GM19455 (cell line): ENCODE results near the gene KRTAP12-4.
"Not testable (repeated sequence)": the region's sequence is repeated elsewhere in the genome, so short reads cannot be mapped to it uniquely, and the experiment has no call there.

Experiments
- ATAC-seq: cut with Tn5 transposase; IDR thresholded peaks from one replicate; pipeline ENCODE4 v1.9.1; 2021; ENCODE audit not compliant: unreplicated experiment

KRTAP12-4 gene

DNA sequence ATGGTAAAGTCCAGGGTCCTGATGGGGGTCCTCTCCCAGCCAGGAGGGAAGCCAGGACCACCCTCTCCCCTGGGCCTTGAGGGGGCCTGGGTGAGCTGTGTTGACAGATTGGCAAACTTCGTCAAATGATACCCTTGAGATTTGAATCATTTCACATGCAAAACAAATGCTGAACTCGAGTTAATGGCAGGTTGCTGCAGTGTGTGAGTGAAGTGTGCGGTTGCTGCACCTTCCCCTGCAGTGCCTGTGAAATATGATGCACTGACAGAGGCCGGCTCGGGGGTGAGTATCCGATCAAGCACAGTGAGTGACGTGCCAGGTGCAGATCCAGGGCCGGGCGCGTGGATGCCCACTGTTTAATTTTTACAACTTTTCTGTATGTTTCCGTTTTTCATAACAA is 33.2 kb upstream of the KRTAP12-4 start:
- no peak for ATAC-seq

DNA sequence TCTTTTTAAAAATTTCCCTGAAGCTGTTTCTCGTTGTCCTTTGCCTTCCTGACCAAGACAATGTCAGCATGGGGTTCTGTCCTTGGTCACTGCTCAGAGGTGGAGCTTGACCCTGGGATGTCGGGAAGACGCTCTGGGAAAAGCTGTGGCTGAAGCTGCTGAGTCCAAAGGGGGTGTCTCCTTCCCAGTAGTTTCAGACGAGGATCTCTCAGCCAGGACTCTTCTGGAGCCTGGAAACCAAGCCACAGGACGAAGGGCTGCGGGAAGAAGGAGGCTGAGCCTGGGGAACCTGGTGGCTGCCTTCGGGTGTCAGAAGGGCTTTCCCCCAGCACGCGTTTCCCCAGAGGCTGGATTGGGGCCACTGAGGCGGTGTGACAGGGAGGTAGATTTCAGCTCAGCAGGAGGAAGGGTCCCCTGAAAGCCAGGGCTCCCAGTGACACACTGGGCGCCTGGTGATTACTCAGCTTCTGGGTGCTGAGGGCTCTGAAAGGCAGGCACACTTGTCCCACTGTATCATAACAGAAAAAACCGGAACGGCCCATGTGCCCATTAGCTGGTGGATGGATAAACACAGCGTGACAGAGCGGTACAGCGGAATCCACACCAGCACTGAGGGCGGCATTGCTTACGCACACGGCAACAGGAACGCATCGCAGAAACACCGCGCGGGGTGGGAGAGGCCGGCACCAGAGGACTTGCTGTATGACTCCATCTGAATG is 32.5 kb upstream of the KRTAP12-4 start:
- no peak for ATAC-seq

- no peak for ATAC-seq
These were observed 31.7 kb upstream of the KRTAP12-4 start for GRCh38 chr21:44686000-44686781.

DNA sequence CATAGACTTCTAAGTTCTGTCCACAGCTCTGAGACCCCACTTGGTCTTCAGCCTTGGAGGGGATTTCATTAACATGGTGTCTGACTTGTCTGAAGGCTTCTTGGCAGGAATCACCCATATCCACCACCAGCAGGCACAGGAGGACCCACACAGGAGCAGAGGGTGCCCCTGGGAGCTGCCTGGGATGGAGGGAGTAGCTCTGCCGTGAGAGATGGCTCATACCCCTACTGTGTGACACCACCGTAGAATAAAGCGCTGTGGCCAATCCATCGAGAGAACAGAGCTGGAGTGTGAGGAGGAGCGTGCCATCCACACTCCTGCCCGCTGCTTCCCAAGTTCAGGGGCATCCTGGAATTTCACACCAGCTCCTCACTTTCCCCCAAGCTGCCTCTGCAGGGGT is 30.6 kb upstream of the KRTAP12-4 start:
- not testable (repeated sequence) for ATAC-seq

- ATAC-seq, result no peak
These were observed 30.0 kb upstream of the KRTAP12-4 start for GRCh38 chr21:44684483-44684882.

GRCh38 chr21:44684077-44684476 is 29.6 kb upstream of the KRTAP12-4 start:
- no peak for ATAC-seq

GRCh38 chr21:44682580-44683151 is 28.2 kb upstream of the KRTAP12-4 start:
- no peak for ATAC-seq

GRCh38 chr21:44681861-44682579 is 27.6 kb upstream of the KRTAP12-4 start, which contains the start of gene KRTAP12-1:
KRTAP12-1 (minus strand) TSS chr21:44682163; CDS start chr21:44682123, 40 bp downstream.
- ATAC-seq, result no peak

DNA sequence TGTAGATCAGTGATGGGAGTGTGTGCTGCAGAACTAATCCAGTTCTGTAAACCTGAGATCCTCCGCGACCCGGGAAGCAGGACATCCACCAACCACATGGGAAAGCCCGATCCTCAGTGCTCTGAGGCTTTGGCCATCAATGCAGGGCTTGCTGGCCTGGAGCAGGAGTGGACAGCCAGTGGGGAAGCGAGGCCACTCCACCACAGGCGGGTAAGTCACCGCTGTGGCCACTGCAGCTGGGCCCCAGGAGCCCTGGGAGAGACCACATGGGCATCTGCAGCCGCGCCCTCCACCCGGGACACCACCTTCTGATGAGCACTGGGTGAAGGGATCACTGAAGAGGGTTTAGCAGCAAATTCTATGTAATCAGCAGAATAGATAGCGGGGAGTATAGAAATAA is 26.7 kb upstream of the KRTAP12-4 start:
- ATAC-seq, result no peak

GRCh38 chr21:44677881-44678280 is 23.4 kb upstream of the KRTAP12-4 start:
- no peak for ATAC-seq

DNA sequence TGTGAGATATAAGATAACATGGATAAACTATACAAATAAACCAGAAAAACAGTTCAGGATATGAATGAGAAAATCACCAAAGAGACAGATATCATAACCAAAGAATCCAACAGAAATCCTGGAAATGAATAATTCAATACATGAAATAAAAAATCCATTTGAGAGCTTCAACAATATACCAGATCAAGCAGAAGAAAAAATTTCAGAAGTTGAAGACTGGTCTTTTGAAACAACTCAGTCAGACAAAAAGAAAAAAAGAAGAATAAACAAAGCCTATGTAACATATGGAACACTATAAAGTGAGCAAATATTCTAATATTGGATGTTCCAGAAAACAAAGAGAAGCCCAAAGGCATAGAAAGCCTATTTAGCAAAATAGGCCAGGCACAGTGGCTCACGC is 17.5 kb upstream of the KRTAP12-4 start:
- no peak for ATAC-seq

GRCh38 chr21:44670642-44671432 is 16.4 kb upstream of the KRTAP12-4 start:
- no peak for ATAC-seq

GRCh38 chr21:44667612-44668011 is 13.2 kb upstream of the KRTAP12-4 start:
- ATAC-seq, result no peak

DNA sequence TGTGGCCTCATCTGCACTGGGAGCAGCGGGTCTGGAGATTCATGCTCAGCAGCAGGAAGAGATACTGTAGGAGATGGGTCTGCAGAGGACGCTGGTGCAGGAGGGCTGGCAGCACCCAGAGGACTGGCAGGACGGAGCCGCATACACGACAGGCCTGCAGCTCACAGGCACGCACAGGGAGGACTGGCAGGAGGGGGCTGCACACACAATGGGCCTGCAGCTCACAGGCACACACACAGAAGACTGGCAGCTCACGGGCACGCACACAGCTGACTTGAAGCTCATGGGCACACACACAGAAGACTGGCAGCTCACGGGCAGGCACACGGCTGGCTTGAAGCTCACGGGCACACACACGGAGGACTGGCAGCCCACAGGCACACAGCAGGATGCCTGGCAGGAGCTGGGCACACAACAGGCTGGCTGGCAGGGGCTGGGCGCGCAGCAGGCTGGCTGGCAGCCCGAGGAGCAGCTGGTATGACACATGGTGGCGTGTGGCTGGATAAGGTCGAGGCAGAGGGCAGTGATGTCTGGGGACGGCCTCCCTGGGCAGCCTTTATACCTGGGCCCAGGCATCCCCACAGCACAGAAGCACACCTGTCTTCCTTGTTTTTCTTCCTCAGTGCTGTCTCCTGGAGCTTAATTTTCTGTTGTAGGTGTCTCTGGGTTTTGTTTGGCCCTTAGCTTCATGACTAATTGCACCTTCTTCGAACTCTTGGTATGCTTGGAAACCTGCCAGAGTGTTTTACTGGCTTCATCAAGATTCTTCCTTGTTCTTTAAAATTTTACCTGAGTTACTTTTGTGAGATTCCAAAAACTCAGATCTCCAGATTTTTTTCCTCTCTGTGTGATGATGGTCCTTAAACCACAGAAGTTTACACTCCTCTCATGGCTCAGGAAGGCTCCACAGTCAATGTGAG is 12.2 kb upstream of the KRTAP12-4 start, which contains the start of gene KRTAP12-2:
Gene KRTAP12-2 (minus strand): TSS at position 527 of the 920 bp plus-strand sequence. CDS start 41 bp downstream, at position 486.
- ATAC-seq, result no peak

DNA sequence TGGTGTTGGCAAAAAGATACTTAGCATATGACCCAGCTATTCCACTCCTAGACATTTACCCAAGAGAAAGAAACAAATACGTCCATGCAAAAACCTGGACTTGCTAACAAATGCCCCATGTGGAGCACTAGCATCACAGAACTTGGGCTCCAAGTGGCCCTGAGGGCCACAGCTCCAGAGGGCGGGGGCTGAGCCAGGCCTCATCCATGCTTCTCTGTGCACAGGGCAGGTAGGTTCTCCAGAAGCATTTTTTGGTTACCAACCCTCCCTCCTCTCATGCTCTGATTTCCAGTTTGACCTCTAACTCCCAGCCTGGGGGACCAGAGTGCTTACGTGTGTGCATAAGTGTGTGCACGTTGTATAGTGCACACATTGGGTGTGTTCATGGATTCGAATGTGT is 10.2 kb upstream of the KRTAP12-4 start:
- ATAC-seq, result no peak

DNA sequence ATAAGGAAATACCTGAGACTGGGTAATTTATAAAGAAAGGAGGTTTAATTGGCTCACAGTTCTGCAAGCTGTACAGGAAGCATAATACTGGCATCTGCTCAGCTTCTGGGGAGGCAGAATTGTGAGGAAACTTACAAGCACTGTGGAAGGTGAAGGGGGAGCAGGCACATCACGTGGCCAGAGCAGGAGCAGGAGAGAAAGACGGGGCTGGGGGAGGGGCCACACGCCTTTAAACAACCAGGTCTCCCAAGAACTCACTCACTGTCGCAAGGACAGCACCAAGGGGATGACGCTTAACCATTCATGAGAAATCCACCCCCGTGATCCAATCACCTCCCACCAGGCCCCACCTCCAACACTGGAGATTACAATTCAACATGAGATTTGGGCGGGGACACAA is 7.1 kb upstream of the KRTAP12-4 start:
- ATAC-seq, result not testable (repeated sequence)

DNA sequence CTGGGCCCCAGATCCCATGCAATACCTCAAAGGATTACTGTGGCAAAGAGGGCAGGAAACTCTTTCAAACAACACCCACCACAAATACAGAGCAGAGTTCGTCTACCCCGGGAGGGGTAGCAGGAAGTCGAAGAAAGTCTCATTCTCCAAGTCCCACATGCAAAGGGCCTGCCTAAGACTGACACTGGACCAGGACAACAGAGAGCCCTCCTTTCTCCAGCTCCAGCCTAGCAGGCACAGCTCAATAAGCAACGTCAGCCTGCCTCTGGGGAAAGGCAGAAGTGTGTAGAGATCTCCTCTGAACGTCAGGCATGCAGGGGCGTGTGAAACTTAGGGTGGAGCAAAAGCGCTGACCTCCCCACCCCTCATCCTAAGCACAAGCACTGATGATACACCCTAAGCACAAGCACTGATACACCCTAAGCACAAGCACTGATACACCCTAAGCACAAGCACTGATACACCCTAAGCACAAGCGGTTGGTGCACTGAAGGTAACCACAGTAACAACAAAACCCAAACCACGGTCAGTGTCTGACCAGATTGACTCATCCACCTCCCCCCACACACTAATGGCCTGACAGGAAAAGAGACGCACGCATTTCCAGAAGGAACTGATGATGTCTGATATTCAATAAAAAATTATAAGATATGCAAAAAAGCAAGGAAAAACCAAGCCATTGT is 4.6 kb upstream of the KRTAP12-4 start:
- ATAC-seq, result no peak

- ATAC-seq, result no peak
These were observed 4.1 kb upstream of the KRTAP12-4 start for GRCh38 chr21:44658541-44658910.
